Measurements from ENCODE around the gene DDOST.

DNA sequence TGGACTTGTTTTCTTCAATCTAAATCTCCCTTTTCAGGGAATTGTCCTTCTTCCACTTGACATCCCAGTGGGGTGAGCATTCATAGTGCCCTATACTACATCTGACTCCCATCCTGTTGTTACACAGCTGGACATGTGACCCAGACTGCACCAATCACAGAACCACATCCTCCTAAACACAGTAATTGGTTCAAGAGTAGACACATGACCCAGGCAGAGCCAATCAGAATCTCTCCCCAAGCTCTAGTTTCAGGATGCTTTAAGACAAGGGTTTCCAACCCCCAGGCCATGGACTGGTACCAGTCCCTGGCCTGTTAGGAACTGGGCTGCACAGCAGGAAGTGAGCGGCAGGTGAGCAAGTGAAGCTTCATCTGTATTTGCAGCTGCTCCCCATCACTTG lies 5.6 kb upstream of the DDOST start:
- no peak for TF ChIP-seq EZH2 (IDR thresholded peaks at IDR 0.05; ENCODE audit: borderline replicate concordance)
- TF ChIP-seq, protein P1, sequence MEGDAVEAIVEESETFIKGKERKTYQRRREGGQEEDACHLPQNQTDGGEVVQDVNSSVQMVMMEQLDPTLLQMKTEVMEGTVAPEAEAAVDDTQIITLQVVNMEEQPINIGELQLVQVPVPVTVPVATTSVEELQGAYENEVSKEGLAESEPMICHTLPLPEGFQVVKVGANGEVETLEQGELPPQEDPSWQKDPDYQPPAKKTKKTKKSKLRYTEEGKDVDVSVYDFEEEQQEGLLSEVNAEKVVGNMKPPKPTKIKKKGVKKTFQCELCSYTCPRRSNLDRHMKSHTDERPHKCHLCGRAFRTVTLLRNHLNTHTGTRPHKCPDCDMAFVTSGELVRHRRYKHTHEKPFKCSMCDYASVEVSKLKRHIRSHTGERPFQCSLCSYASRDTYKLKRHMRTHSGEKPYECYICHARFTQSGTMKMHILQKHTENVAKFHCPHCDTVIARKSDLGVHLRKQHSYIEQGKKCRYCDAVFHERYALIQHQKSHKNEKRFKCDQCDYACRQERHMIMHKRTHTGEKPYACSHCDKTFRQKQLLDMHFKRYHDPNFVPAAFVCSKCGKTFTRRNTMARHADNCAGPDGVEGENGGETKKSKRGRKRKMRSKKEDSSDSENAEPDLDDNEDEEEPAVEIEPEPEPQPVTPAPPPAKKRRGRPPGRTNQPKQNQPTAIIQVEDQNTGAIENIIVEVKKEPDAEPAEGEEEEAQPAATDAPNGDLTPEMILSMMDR (IDR thresholded peaks at IDR 0.05; ENCODE audit: poor library complexity) = no peak
- no peak for TF ChIP-seq EZH2phosphoT487 (IDR thresholded peaks at IDR 0.05; ENCODE audit: low read depth, severe bottlenecking, unreplicated experiment)
